GM12891 (cell line): ENCODE results near the gene MYCN. TPM values are rescaled to one million over a fixed set of nuclear protein-coding genes. Genes with fewer than 3 reads are reported as not detected.
A peak's percentile ranks its signal among the peaks of the same experiment; 100 is the strongest.

ENCODE experiments used
- DNase-seq: peaks from one replicate; pipeline ENCODE4 v3.0.0; 2011; ENCODE audit warnings: low spot score; ENCODE audit not compliant: insufficient read length
- FAIRE-seq: peaks from 2 replicates; lab custom pipeline; 2011; peaks lifted over from hg19 to GRCh38; lab: Jason Lieb, UNC
- PAX5 ChIP-seq: IDR thresholded peaks from 2 replicates; pipeline ENCODE4 v1.6.1; 2011; ENCODE audit warnings: low read length, moderate library complexity, mild to moderate bottlenecking; ENCODE audit not compliant: insufficient read depth, severe bottlenecking
- POLR2A ChIP-seq: IDR thresholded peaks from 2 replicates; pipeline ENCODE4 v1.6.1; 2011; ENCODE audit warnings: low read depth, low read length, control low read depth
- POLR2AphosphoS5 ChIP-seq: IDR thresholded peaks from 2 replicates; pipeline ENCODE4 v1.6.1; 2011; ENCODE audit warnings: low read depth, low read length, control low read depth
- POU2F2 ChIP-seq: IDR thresholded peaks from 2 replicates; pipeline ENCODE4 v1.6.1; 2011; ENCODE audit warnings: low read depth, mild to moderate bottlenecking, control low read depth, low read length, moderate library complexity
- SPI1 ChIP-seq: IDR thresholded peaks from 2 replicates; pipeline ENCODE4 v1.6.1; 2011; ENCODE audit warnings: low read depth, low read length, control low read depth
- TAF1 ChIP-seq: IDR thresholded peaks from 2 replicates; pipeline ENCODE4 v1.6.1; 2011; ENCODE audit warnings: low read depth, low read length, control low read depth
- polyA plus RNA-seq: library from polyadenylated mRNA; unstranded; fragments of >200 nt; gene quantifications from one replicate; pipeline ENCODE4 v1.2.1, GENCODE V29; 2012; ENCODE audit warnings: low read depth, missing spikeins, inconsistent platforms; ENCODE audit not compliant: missing spikeins

MYCN gene
- polyA plus RNA-seq: not detected

- FAIRE-seq: no peak
- no peak for TF ChIP-seq POLR2A
- TF ChIP-seq SPI1: no peak
- no peak for TF ChIP-seq TAF1
- TF ChIP-seq PAX5: no peak
- TF ChIP-seq POU2F2: no peak
- TF ChIP-seq POLR2AphosphoS5: no peak
- peak; percentile 15 for DNase-seq
These were observed at the start of gene MYCN for GRCh38 chr2:15939854-15940660. TSS of gene MYCN (plus strand) at chr2:15940550. CDS start at chr2:15942065, 1,515 bp downstream.

- no peak for TF ChIP-seq POU2F2
- TF ChIP-seq POLR2A: no peak
- no peak for TF ChIP-seq POLR2AphosphoS5
- TF ChIP-seq SPI1: no peak
- no peak for TF ChIP-seq TAF1
- FAIRE-seq (no peak), DNase-seq (no peak)
These were observed 49.1 kb upstream of the MYCN start for GRCh38 chr2:15890936-15891905.

GRCh38 chr2:15892151-15892880 lies 48.0 kb upstream of the MYCN start:
- FAIRE-seq (no peak), DNase-seq (no peak)
- TF ChIP-seq SPI1 (no peak), TAF1 (no peak), POLR2AphosphoS5 (no peak), PAX5 (no peak), POU2F2 (no peak), POLR2A (no peak)

- DNase-seq: no peak
- no peak for FAIRE-seq
- TF ChIP-seq SPI1: no peak
- no peak for TF ChIP-seq POLR2AphosphoS5
- no peak for TF ChIP-seq TAF1
- no peak for TF ChIP-seq POU2F2
- TF ChIP-seq POLR2A: no peak
- TF ChIP-seq PAX5: no peak
These were observed 47.3 kb upstream of the MYCN start for GRCh38 chr2:15893085-15893484.

- no peak for DNase-seq
- no peak for FAIRE-seq
- no peak for TF ChIP-seq POU2F2
- TF ChIP-seq POLR2A: no peak
- no peak for TF ChIP-seq PAX5
- TF ChIP-seq TAF1: no peak
- TF ChIP-seq POLR2AphosphoS5: no peak
- TF ChIP-seq SPI1: no peak
These were observed 46.5 kb upstream of the MYCN start for GRCh38 chr2:15893689-15894480.

GRCh38 chr2:15894481-15895144 lies 45.7 kb upstream of the MYCN start:
- no peak for FAIRE-seq
- TF ChIP-seq PAX5 (no peak), POLR2AphosphoS5 (no peak), TAF1 (no peak), SPI1 (no peak), POLR2A (no peak), POU2F2 (no peak)
- DNase-seq: no peak

GRCh38 chr2:15895615-15896469 lies 44.5 kb upstream of the MYCN start:
- DNase-seq (no peak), FAIRE-seq (no peak)
- TF ChIP-seq POU2F2 (no peak), TAF1 (no peak), SPI1 (no peak), POLR2A (no peak), POLR2AphosphoS5 (no peak), PAX5 (no peak)

- no peak for FAIRE-seq
- no peak for TF ChIP-seq POLR2AphosphoS5
- TF ChIP-seq POLR2A: no peak
- no peak for TF ChIP-seq PAX5
- no peak for TF ChIP-seq SPI1
- TF ChIP-seq POU2F2: no peak
- TF ChIP-seq TAF1: no peak
- no peak for DNase-seq
These were observed 43.5 kb upstream of the MYCN start for GRCh38 chr2:15896859-15897258.
